Activated T-cell treated with anti-CD3 and anti-CD28 coated beads, Interleukin-2, amount 50 U/mL, for 4 hours (primary cell): Measurements from ENCODE around the gene PPIL4. TPM values are rescaled to one million over a fixed set of nuclear protein-coding genes. Genes with fewer than 3 reads are reported as not detected.

Experiments
- total RNA-seq, 3 donors: library from RNA; stranded (reverse); gene quantifications; one replicate each; pipeline ENCODE4 v1.2.1, GENCODE V29; 2021

Gene PPIL4
- total RNA-seq, 3 donors from 2014 or later, result 19.7 to 22.2 (median 21.9) TPM

Other genes starting within 250 kb of the PPIL4 start
- gene TAB2, start 228.3 kb downstream of the PPIL4 start, total RNA-seq, result 10 to 100 TPM; 69.7 to 84.9 (median 77.4) TPM
- 1 to 10 TPM; 2.6 to 3.0 (median 2.7) TPM for gene SUMO4, start 145.8 kb downstream of the PPIL4 start, total RNA-seq
- gene ZC3H12D, start 61.0 kb downstream of the PPIL4 start, total RNA-seq, result 10 to 100 TPM; 22.2 to 51.5 (median 42.5) TPM
- 10 to 100 TPM; 12.0 to 15.6 (median 12.0) TPM for gene GINM1, start 20.3 kb upstream of the PPIL4 start, total RNA-seq
- 10 to 100 TPM; 16.6 to 18.4 (median 17.0) TPM for gene KATNA1, start 102.7 kb upstream of the PPIL4 start, total RNA-seq
- gene LATS1, start 172.1 kb upstream of the PPIL4 start, total RNA-seq, result 10 to 100 TPM; 29.7 to 35.5 (median 35.3) TPM
- gene NUP43, start 200.5 kb upstream of the PPIL4 start, total RNA-seq, result 10 to 100 TPM; 54.1 to 67.1 (median 62.8) TPM
- 10 to 100 TPM; 85.0 to 87.4 (median 87.1) TPM for gene PCMT1, start 203.7 kb upstream of the PPIL4 start, total RNA-seq